ENCODE data around the gene PIK3CD. TPM values are rescaled to one million over a fixed set of nuclear protein-coding genes. Genes with fewer than 3 reads are reported as not detected.

PIK3CD gene
- total RNA-seq, 1 experiment from 2014 or later = 2.6 TPM

- CTCF ChIA-PET = no interaction called here
- BruUV-seq (replicated peaks) = no TSS peak
- Mint-ChIP-seq H3K36me3 (ENCODE audit: insufficient read depth, unreplicated experiment) (peaks cover 26% of the 10 kb centered on the region), H3K4me3 (ENCODE audit: low read depth, unreplicated experiment) (no peak overlapping the region), H3K9me3 (ENCODE audit: low read depth, unreplicated experiment) (no peaks in the 10 kb centered on the region), H3K4me1 (ENCODE audit: low read depth, unreplicated experiment) (peaks cover under 1% of the 10 kb centered on the region), H3K27me3 (ENCODE audit: unreplicated experiment) (no peaks in the 10 kb centered on the region), H3K27ac (ENCODE audit: unreplicated experiment) (no peak overlapping the region)
- intact Hi-C loops (cut with micrococcal nuclease; ENCODE audit: unreplicated experiment) = no loop called here
- TF ChIP-seq CTCF (IDR thresholded peaks at IDR 0.05; ENCODE audit: unreplicated experiment) = no peak
- DNase-seq = no peak
Measured at GRCh38 chr1:9684801-9685200, 33.3 kb downstream of the PIK3CD start.

GRCh38 chr1:9687120-9687873 is 35.8 kb downstream of the PIK3CD start:
- intact Hi-C loops (cut with micrococcal nuclease; ENCODE audit: unreplicated experiment) = no loop called here
- peak; percentile 61 for DNase-seq
- no peak overlapping the region for H3K27ac Mint-ChIP-seq (ENCODE audit: unreplicated experiment)
- no peaks in the 10 kb centered on the region for H3K9me3 Mint-ChIP-seq (ENCODE audit: low read depth, unreplicated experiment)
- H3K4me3 Mint-ChIP-seq (ENCODE audit: low read depth, unreplicated experiment) = peak overlapping the region; percentile 75
- no TSS peak for BruUV-seq (replicated peaks)
- H3K27me3 Mint-ChIP-seq (ENCODE audit: unreplicated experiment) = peaks cover 10% of the 10 kb centered on the region
- CTCF ChIA-PET = interaction anchor here (0.7 kb wide), 2 partner anchors 13 to 60 kb away, joined by 3 to 4 read pairs; no protein-coding TSS in a partner anchor
- H3K36me3 Mint-ChIP-seq (ENCODE audit: insufficient read depth, unreplicated experiment) = peaks cover 32% of the 10 kb centered on the region
- TF ChIP-seq CTCF (IDR thresholded peaks at IDR 0.05; ENCODE audit: unreplicated experiment) = no peak
- H3K4me1 Mint-ChIP-seq (ENCODE audit: low read depth, unreplicated experiment) = peaks cover 8% of the 10 kb centered on the region

- BruUV-seq (replicated peaks) = no TSS peak
- no peak for DNase-seq
- H3K9me3 Mint-ChIP-seq (ENCODE audit: low read depth, unreplicated experiment) = no peaks in the 10 kb centered on the region
- H3K27me3 Mint-ChIP-seq (ENCODE audit: unreplicated experiment) = peaks cover 10% of the 10 kb centered on the region
- H3K27ac Mint-ChIP-seq (ENCODE audit: unreplicated experiment) = no peak overlapping the region
- no peak for TF ChIP-seq CTCF (IDR thresholded peaks at IDR 0.05; ENCODE audit: unreplicated experiment)
- CTCF ChIA-PET = interaction anchor here (0.7 kb wide), 1 partner anchor 61 kb away, joined by 3 read pairs; no protein-coding TSS in a partner anchor
- H3K4me1 Mint-ChIP-seq (ENCODE audit: low read depth, unreplicated experiment) = peaks cover 8% of the 10 kb centered on the region
- peaks cover 32% of the 10 kb centered on the region for H3K36me3 Mint-ChIP-seq (ENCODE audit: insufficient read depth, unreplicated experiment)
- H3K4me3 Mint-ChIP-seq (ENCODE audit: low read depth, unreplicated experiment) = peak overlapping the region; percentile 75
- intact Hi-C loops (cut with micrococcal nuclease; ENCODE audit: unreplicated experiment) = no loop called here
Measured at GRCh38 chr1:9687874-9688582, 36.5 kb downstream of the PIK3CD start.

- peak overlapping the region; percentile 75 for H3K4me3 Mint-ChIP-seq (ENCODE audit: low read depth, unreplicated experiment)
Measured at GRCh38 chr1:9688599-9688998, 37.1 kb downstream of the PIK3CD start.

More at GRCh38 chr1:9688599-9688998, 37.1 kb downstream of the PIK3CD start:
- Mint-ChIP-seq H3K27me3 (ENCODE audit: unreplicated experiment) (peaks cover 10% of the 10 kb centered on the region), H3K4me1 (ENCODE audit: low read depth, unreplicated experiment) (peaks cover 8% of the 10 kb centered on the region), H3K36me3 (ENCODE audit: insufficient read depth, unreplicated experiment) (peaks cover 32% of the 10 kb centered on the region), H3K9me3 (ENCODE audit: low read depth, unreplicated experiment) (no peaks in the 10 kb centered on the region), H3K27ac (ENCODE audit: unreplicated experiment) (no peak overlapping the region)
- no peak for TF ChIP-seq CTCF (IDR thresholded peaks at IDR 0.05; ENCODE audit: unreplicated experiment)
- DNase-seq = no peak
- intact Hi-C loops (cut with micrococcal nuclease; ENCODE audit: unreplicated experiment) = no loop called here
- no TSS peak for BruUV-seq (replicated peaks)
- CTCF ChIA-PET = no interaction called here
